SJCRH30 (cell line): ENCODE data around the gene SEZ6L2. TPM values are rescaled to one million over a fixed set of nuclear protein-coding genes. Genes with fewer than 3 reads are reported as not detected.

Source experiments
- total RNA-seq: library from RNA; depleted of rRNA; stranded (reverse); fragments of >200 nt; shearing (Covaris generic); gene quantifications from 2 replicates; pipeline ENCODE4 v1.2.3, GENCODE V29; 2014; rRNA removed

SEZ6L2 gene
- total RNA-seq, 1 experiment from 2014 or later = not detected

Other genes with a start within 250 kb of the SEZ6L2 start
- gene SPN, start 236.3 kb downstream of the SEZ6L2 start, total RNA-seq = 0.96 and 2.1 TPM in 2 replicates
- 51.0 and 51.9 TPM in 2 replicates for gene QPRT, start 220.4 kb downstream of the SEZ6L2 start, total RNA-seq
- gene C16orf54, start 153.6 kb downstream of the SEZ6L2 start, total RNA-seq = not detected in 2 replicates
- not detected in 2 replicates for gene ZG16, start 121.3 kb downstream of the SEZ6L2 start, total RNA-seq
- 115 and 122 TPM in 2 replicates for gene KIF22, start 108.8 kb downstream of the SEZ6L2 start, total RNA-seq
- gene MAZ, start 93.0 kb downstream of the SEZ6L2 start, total RNA-seq = 186 and 221 TPM in 2 replicates
- 0.81 and 1.5 TPM in 2 replicates for gene PRRT2, start 87.4 kb downstream of the SEZ6L2 start, total RNA-seq
- 25.1 and 28.2 TPM in 2 replicates for gene PAGR1, start 83.4 kb downstream of the SEZ6L2 start, total RNA-seq
- gene MVP, start 79.1 kb downstream of the SEZ6L2 start, total RNA-seq = 0.61 and 0.63 TPM in 2 replicates
- gene CDIPT, start 36.3 kb downstream of the SEZ6L2 start, total RNA-seq = 29.6 and 30.1 TPM in 2 replicates
- gene ASPHD1, start 938 bp upstream of the SEZ6L2 start, total RNA-seq = 0.06 and 0.35 TPM in 2 replicates
- 3.5 and 5.3 TPM in 2 replicates for gene KCTD13, start 26.7 kb upstream of the SEZ6L2 start, total RNA-seq
- 29.8 and 32.1 TPM in 2 replicates for gene TMEM219, start 62.5 kb upstream of the SEZ6L2 start, total RNA-seq
- 27.3 and 30.6 TPM in 2 replicates for gene TAOK2, start 74.3 kb upstream of the SEZ6L2 start, total RNA-seq
- gene HIRIP3, start 96.1 kb upstream of the SEZ6L2 start, total RNA-seq = 10.9 and 12.5 TPM in 2 replicates
- gene INO80E, start 96.7 kb upstream of the SEZ6L2 start, total RNA-seq = 54.5 and 55.7 TPM in 2 replicates
- not detected in 2 replicates for gene DOC2A, start 111.5 kb upstream of the SEZ6L2 start, total RNA-seq
- not detected in 2 replicates for gene C16orf92, start 123.6 kb upstream of the SEZ6L2 start, total RNA-seq
- gene TLCD3B, start 131.7 kb upstream of the SEZ6L2 start, total RNA-seq = 0.49 and 0.58 TPM in 2 replicates
- 646 and 744 TPM in 2 replicates for gene ALDOA, start 166.2 kb upstream of the SEZ6L2 start, total RNA-seq
- 96.7 and 99.4 TPM in 2 replicates for gene PPP4C, start 176.4 kb upstream of the SEZ6L2 start, total RNA-seq
- gene TBX6, start 192.4 kb upstream of the SEZ6L2 start, total RNA-seq = 0.18 and 0.73 TPM in 2 replicates
- 10.3 and 13.0 TPM in 2 replicates for gene YPEL3, start 196.7 kb upstream of the SEZ6L2 start, total RNA-seq
- gene GDPD3, start 214.0 kb upstream of the SEZ6L2 start, total RNA-seq = 1.0 and 1.1 TPM in 2 replicates
- gene MAPK3, start 223.7 kb upstream of the SEZ6L2 start, total RNA-seq = 25.8 and 31.6 TPM in 2 replicates